GM15510 (cell line): ENCODE data around the gene GJC2.
A peak's percentile ranks its signal among the peaks of the same experiment; 100 is the strongest.

Experiments used
- POLR2A ChIP-seq: IDR thresholded peaks from 3 replicates; pipeline ENCODE4 v1.6.1; 2011; ENCODE audit warnings: borderline replicate concordance; ENCODE audit not compliant: insufficient read length; ENCODE audit errors: extremely low read depth

The GJC2 gene

GRCh38 chr1:228139931-228140723 is 9.6 kb upstream of the GJC2 start, which contains the start of gene GUK1:
GUK1 (plus strand) TSS chr1:228140279; CDS start chr1:228140303, 24 bp downstream.
- TF ChIP-seq POLR2A: peak; percentile 96

GRCh38 chr1:228140724-228141225 is 9.0 kb upstream of the GJC2 start:
- TF ChIP-seq POLR2A: no peak

DNA sequence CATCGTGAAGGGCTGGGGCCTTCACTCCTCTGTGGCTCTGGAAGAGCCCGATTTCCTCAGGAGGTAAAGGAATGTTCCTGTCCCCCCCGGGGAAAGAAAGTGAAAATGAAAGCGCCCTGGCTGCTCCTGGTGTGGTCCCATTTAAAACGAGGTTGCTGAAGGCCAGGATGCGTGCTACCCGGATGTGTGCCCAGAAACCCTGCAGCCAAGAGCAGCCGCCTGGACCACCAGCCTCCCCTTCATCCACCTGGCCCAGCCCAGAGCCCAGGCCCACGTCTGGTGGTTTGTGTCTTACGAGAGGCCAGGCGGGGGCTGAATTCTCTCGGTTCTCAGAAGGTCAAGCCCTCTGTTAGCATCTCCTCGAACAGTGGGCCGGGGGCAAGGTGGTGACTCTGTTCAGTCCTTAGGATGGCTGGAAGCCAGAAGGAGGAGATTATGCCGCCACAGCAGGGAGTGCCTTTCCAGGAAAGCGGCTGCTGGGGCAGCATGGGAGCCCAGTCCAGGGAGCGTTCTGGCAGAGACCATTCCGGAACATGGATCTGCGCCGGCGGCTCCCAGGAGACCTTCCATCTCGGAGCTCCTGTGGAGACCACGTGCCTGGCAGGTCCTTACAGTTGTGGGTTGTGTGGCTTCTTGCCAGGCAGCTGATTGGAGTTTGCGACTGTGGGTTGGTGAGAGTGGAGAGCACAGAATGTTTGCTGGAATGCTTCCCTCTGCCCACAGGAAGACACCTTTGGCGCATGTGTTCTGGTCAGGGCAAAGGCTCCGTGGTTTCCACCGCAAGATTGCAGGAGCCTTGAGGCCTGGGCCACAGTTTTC is 8.3 kb upstream of the GJC2 start:
- no peak for TF ChIP-seq POLR2A

DNA sequence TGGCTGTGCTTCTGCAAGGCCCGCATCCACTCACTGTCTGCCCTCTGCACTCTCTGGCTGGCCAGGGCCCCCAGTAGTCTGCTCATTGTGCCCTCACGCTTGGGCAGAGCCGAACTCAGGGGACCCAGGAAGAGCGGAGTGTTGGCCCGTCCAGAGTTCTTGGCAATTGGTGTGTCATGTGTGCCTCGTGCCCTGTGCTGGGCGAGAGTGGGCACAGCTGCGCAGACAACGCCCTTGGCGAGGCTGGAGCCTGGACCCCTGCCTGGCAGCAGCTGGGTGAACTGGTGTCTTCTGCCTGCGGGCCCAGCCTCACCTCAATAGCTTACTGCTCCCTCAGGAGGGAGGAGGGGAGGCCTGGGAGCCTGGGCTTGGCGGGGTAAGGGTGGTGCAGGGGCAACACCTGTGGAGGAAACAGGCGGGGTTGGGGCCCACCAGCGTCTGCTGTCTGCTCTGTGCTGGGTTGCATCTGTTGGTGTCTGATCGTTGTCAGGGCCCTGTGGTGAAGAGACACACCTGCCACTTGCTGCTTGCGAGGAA is 7.5 kb upstream of the GJC2 start:
- TF ChIP-seq POLR2A: no peak

GRCh38 chr1:228142701-228143136 is 7.0 kb upstream of the GJC2 start:
- TF ChIP-seq POLR2A: no peak

GRCh38 chr1:228143480-228144192 is 6.1 kb upstream of the GJC2 start:
- no peak for TF ChIP-seq POLR2A

DNA sequence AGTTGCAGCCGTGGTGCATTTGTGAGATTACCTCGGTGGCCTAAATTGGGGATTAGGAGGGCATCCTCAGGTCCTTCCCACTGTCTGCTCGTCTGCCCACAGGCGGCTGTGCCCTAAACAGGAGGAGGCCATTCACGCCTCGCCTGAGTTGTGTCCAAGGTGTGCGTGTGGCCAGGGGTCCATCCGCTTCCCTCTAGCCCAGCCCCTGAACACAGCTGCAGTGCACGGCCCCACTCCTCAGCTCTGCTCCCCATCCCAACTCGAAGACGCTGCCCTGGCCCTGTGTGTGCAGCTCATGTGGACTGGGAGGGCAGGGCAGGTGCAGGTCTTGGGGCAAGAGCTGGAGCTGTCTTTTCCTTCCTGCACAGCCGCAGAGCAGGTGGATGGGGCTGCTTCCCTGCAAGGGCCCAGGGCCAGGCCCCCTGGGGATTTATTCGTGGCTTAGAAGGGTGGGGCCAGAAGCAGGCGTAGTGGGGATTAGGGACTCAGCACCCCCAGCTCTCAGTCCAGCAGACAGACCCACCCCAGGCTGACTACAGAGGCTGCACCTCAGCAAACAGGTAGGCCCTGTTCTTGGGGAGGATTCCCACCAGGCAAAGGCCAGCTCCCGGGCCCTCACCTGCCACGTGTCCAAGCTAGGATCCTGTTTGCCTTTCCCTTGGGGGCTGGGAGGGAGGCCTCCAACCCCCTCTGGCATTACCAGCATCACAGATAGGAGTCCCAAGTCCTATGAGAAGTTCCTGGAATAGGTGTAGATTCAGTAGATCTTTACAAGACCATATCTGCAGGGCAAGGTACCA is 5.3 kb upstream of the GJC2 start:
- no peak for TF ChIP-seq POLR2A

DNA sequence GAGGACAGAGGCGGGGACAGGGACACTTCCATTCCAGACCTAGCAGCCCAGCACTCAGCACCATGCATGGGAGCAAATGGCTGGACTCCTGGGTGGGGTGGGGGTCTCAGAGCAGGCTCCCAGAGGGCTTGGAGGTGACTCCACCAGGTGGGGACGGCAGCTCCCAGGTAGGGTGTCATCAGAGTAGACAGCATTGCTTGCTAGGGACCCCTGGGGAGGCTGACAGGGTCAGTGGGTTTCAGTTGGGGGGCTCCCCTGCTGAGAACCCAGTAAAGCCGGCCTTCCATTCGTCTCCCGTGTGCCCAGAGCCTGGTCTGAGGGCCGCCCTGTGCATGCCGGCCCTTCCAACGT is 4.8 kb upstream of the GJC2 start:
- TF ChIP-seq POLR2A: no peak

- no peak for TF ChIP-seq POLR2A
Measured at GRCh38 chr1:228145463-228146416, 4.0 kb upstream of the GJC2 start.

DNA sequence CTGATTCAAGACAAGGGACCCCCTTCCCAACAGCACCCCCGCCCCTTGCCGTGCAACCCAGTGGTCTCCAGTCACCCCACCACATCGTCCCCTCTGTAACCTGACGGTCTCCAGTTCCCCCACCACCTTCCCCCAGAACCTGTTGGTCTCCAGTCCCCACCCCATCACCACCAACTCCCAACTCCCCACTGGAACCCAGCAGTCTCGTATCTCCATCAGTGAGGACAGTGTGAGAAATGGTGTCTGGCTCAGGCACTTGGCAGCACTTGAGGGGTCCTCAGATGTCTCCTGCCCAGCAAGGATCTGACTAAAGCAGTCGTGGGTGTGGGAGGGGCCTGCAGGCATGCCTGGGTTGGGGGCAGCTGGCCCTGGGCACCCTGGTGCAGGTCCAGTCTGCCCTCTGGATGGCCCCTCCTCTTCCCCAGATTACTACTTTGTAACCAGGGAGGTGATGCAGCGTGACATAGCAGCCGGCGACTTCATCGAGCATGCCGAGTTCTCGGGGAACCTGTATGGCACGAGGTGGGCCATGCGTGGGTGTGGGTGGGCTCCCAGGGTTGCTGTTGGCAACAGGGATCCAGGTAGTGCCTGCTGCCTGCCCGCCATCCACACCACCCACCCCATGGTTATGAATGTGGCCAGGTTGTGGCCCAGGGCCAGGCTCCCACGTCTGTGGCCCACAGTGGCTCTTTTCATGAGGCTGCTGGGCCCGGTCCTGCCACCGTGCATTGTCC is 3.1 kb upstream of the GJC2 start:
- TF ChIP-seq POLR2A: no peak

GRCh38 chr1:228147151-228147693 is 2.5 kb upstream of the GJC2 start:
- no peak for TF ChIP-seq POLR2A

DNA sequence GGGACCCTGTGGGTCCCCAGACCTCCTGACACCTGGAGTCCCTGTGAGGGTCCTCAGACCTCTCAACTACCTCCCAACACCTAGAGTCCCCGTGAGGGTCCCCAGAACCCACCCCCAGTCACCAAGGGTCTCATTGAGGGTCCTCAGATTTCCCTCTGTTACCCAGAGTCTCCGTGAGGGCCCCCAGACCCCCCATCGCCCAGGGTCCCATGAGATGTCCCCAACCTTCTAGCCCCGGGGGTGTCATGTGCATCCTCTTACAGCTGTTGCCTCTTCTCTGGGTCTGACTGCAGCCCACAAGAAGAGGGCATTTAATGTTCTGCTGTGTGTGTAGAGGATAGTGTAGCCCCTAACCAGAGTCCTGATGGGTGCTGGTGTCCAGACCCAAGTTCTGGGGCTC is 2.0 kb upstream of the GJC2 start:
- TF ChIP-seq POLR2A: no peak
